MM.1S (cell line): Measurements from ENCODE around the gene KIF20B.

ENCODE experiments used
- DNase-seq: peaks from one replicate; pipeline ENCODE4 v3.0.0-alpha.2; 2015
- H2AFZ ChIP-seq: fragments of 300-600 bp; sonication (generic); 2 replicates; pipeline ENCODE4 v1.6.0; 2016; ENCODE audit warnings: antibody characterized with exemption, low read length
- H3F3A ChIP-seq: fragments of 300-600 bp; sonication (generic); 2 replicates; pipeline ENCODE4 v1.6.1; 2016; ENCODE audit warnings: mild to moderate bottlenecking, antibody characterized with exemption, low read length, moderate library complexity, mixed read lengths; ENCODE audit not compliant: insufficient read depth
- H3K27ac ChIP-seq: fragments of 300-600 bp; sonication (generic); 2 replicates; pipeline ENCODE4 v1.5.1; 2016; ENCODE audit warnings: mild to moderate bottlenecking, low read length
- H3K27me3 ChIP-seq: fragments of 300-600 bp; sonication (generic); replicated peaks from 2 replicates; pipeline ENCODE4 v1.6.0; 2016; ENCODE audit warnings: low read length; ENCODE audit not compliant: insufficient read depth
- H3K36me3 ChIP-seq: fragments of 300-600 bp; sonication (generic); replicated peaks from 2 replicates; pipeline ENCODE4 v1.6.1; 2016; ENCODE audit warnings: mild to moderate bottlenecking, low read length, mixed read lengths; ENCODE audit not compliant: insufficient read depth
- H3K4me1 ChIP-seq: fragments of 300-600 bp; sonication (generic); 2 replicates; pipeline ENCODE4 v1.6.1; 2016; ENCODE audit warnings: low read length, mixed read lengths
- H3K4me2 ChIP-seq: fragments of 300-600 bp; sonication (generic); 2 replicates; pipeline ENCODE4 v1.6.0; 2016; ENCODE audit warnings: low read depth, low read length
- H3K4me3 ChIP-seq: fragments of 300-600 bp; sonication (generic); 2 replicates; pipeline ENCODE4 v1.5.1; 2016; ENCODE audit warnings: low read length, mixed read lengths
- H3K79me2 ChIP-seq: fragments of 300-600 bp; sonication (generic); 2 replicates; pipeline ENCODE4 v1.6.1; 2016; ENCODE audit warnings: mixed run types, low read length, mixed read lengths
- H3K9ac ChIP-seq: fragments of 300-600 bp; sonication (generic); 2 replicates; pipeline ENCODE4 v1.6.1; 2016; ENCODE audit warnings: low read length, mixed read lengths
- H3K9me2 ChIP-seq: fragments of 300-600 bp; sonication (generic); replicated peaks from 2 replicates; pipeline ENCODE4 v1.6.1; 2016; ENCODE audit warnings: mild to moderate bottlenecking, low read length, mixed read lengths; ENCODE audit not compliant: insufficient read depth
- H3K9me3 ChIP-seq: fragments of 300-600 bp; sonication (generic); replicated peaks from 2 replicates; pipeline ENCODE4 v1.6.1; 2016; ENCODE audit warnings: mild to moderate bottlenecking, low read length, mixed read lengths; ENCODE audit not compliant: insufficient read depth
- H4K20me1 ChIP-seq: fragments of 300-600 bp; sonication (generic); 2 replicates; pipeline ENCODE4 v1.6.1; 2016; ENCODE audit warnings: mild to moderate bottlenecking, low read length, moderate library complexity, mixed read lengths; ENCODE audit not compliant: insufficient read depth
- EZH2 ChIP-seq: fragments of 300-600 bp; sonication (generic); optimal IDR thresholded peaks from 2 replicates; pipeline ENCODE3; 2017; ENCODE audit warnings: low read depth, mild to moderate bottlenecking, antibody characterized with exemption, low read length, mixed read lengths
- EZH2phosphoT487 ChIP-seq: fragments of 300-600 bp; sonication (generic); IDR thresholded peaks from 2 replicates; pipeline ENCODE4 v1.6.1; 2018; ENCODE audit warnings: antibody characterized with exemption, low read length
- TF ChIP-seq, protein P1 (sequence below): fragments of 300-600 bp; sonication (generic); IDR thresholded peaks from 2 replicates; pipeline ENCODE4 v1.5.1; 2016; ENCODE audit warnings: antibody characterized with exemption, low read length, mixed read lengths

The KIF20B gene

DNA sequence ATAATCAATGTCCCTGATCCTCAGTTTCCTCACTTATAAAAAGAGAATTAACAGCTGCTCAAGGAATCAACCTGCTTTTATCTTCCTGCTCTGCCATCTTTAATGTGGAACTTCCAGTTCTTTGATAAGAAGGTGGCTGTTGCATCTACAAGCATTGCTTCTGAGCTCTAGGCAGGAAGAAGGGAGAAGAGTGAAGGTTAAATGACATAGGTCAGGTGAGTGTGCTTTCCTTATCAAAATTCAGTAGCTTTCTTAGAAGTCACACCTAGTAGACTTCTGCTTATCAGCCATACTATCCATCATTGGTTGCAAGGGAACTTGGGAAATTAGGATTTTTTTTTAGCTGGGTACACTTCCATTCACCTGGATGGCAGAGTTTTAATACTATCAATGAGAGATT is 24.0 kb upstream of the KIF20B start:
- Histone ChIP-seq H3K9me2 (no peaks in the 10 kb centered on the region), H3K9me3 (no peaks in the 10 kb centered on the region), H3K4me2 (no peak overlapping the region), H3K4me3 (no peak overlapping the region), H3K27ac (no peak overlapping the region), H3K79me2 (no peaks in the 10 kb centered on the region), H3F3A (no peaks in the 10 kb centered on the region), H3K9ac (no peak overlapping the region), H4K20me1 (no peaks in the 10 kb centered on the region), H3K27me3 (no peaks in the 10 kb centered on the region), H2AFZ (no peak overlapping the region), H3K4me1 (no peaks in the 10 kb centered on the region), H3K36me3 (no peaks in the 10 kb centered on the region)
- no peak for TF ChIP-seq EZH2phosphoT487
- no peak for TF ChIP-seq EZH2
- TF ChIP-seq, protein P1, sequence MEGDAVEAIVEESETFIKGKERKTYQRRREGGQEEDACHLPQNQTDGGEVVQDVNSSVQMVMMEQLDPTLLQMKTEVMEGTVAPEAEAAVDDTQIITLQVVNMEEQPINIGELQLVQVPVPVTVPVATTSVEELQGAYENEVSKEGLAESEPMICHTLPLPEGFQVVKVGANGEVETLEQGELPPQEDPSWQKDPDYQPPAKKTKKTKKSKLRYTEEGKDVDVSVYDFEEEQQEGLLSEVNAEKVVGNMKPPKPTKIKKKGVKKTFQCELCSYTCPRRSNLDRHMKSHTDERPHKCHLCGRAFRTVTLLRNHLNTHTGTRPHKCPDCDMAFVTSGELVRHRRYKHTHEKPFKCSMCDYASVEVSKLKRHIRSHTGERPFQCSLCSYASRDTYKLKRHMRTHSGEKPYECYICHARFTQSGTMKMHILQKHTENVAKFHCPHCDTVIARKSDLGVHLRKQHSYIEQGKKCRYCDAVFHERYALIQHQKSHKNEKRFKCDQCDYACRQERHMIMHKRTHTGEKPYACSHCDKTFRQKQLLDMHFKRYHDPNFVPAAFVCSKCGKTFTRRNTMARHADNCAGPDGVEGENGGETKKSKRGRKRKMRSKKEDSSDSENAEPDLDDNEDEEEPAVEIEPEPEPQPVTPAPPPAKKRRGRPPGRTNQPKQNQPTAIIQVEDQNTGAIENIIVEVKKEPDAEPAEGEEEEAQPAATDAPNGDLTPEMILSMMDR, result no peak
- DNase-seq, result no peak

DNA sequence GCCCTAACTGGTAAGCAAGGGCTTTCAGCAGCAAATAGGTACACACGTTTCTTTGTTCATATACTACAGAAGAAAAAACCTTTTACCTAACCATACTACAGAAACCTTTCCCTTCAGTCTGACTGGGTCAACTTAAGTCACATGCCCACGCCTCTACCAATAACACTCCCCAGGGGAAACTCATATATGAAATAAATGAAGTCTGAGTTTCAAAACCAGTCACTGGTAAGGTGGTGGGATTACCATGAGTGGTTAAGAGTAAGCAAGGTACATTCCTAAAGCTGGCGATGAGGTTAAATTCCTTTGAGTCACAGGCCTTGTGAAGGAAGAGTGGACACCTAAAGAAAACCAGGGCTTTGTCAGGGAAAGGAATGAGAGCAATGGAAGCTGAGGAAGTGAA is 21.4 kb upstream of the KIF20B start:
- Histone ChIP-seq H3K9me2 (no peaks in the 10 kb centered on the region), H3K4me3 (no peak overlapping the region), H3K27ac (no peak overlapping the region), H3K4me1 (no peaks in the 10 kb centered on the region), H4K20me1 (no peaks in the 10 kb centered on the region), H2AFZ (no peak overlapping the region), H3K36me3 (no peaks in the 10 kb centered on the region), H3K27me3 (no peaks in the 10 kb centered on the region), H3F3A (no peaks in the 10 kb centered on the region), H3K4me2 (no peak overlapping the region), H3K9ac (no peak overlapping the region), H3K9me3 (no peaks in the 10 kb centered on the region), H3K79me2 (no peaks in the 10 kb centered on the region)
- TF ChIP-seq EZH2 (no peak), EZH2phosphoT487 (no peak)
- TF ChIP-seq, protein P1, result no peak
- no peak for DNase-seq

DNA sequence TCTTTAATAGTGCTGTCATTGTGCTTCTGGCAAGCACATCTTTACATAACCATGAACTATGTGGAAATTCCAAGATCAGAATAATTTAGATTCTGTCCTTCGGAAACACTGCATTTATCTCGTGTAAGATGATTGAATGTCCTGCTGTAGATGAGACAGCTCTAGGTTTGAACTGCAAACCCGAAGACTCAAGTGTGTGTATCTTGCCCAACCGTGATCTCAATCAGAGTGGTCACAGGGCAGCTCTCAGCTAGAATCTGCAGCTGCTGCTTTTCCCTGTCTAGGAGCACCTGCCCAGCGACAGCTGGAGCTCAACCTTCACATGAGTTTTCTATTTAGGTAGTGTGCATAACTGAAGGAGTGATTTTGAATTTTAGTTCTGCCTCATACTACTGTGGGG is 17.5 kb upstream of the KIF20B start:
- no peak overlapping the region for H3K4me2 ChIP-seq
- H3F3A ChIP-seq, result no peaks in the 10 kb centered on the region
- TF ChIP-seq EZH2 (no peak), EZH2phosphoT487 (no peak)
- TF ChIP-seq, protein P1, result no peak
- H3K79me2 ChIP-seq, result no peaks in the 10 kb centered on the region
- no peak overlapping the region for H3K4me3 ChIP-seq
- no peaks in the 10 kb centered on the region for H3K4me1 ChIP-seq
- H4K20me1 ChIP-seq, result no peaks in the 10 kb centered on the region
- H3K36me3 ChIP-seq, result no peaks in the 10 kb centered on the region
- no peak overlapping the region for H3K27ac ChIP-seq
- no peaks in the 10 kb centered on the region for H3K9me3 ChIP-seq
- H3K9ac ChIP-seq, result no peak overlapping the region
- no peak for DNase-seq
- H2AFZ ChIP-seq, result no peak overlapping the region
- no peaks in the 10 kb centered on the region for H3K27me3 ChIP-seq
- H3K9me2 ChIP-seq, result no peaks in the 10 kb centered on the region

DNA sequence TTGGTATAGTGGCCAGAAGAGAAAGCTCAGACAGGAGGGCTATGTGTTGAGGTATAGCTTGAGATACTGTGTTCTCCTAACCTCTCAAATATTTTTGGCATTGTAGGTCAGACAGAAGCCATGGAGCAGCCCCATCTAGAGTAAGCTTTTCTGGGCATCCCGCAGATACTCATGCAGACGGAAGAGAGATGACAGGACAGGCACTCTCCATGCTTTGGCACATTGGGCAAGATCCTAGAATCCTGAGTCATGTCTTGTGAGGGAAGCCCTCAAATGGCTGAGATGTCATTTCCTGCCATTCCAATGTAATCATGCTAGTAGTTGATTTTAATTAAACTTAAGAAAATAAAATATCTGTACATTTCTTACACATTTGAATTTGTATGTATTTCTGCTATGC is 16.8 kb upstream of the KIF20B start:
- H3K4me1 ChIP-seq, result no peaks in the 10 kb centered on the region
- H3K9me3 ChIP-seq, result no peaks in the 10 kb centered on the region
- no peak overlapping the region for H3K4me2 ChIP-seq
- no peaks in the 10 kb centered on the region for H3K36me3 ChIP-seq
- no peak overlapping the region for H2AFZ ChIP-seq
- no peaks in the 10 kb centered on the region for H3K79me2 ChIP-seq
- H3F3A ChIP-seq, result no peaks in the 10 kb centered on the region
- H3K27ac ChIP-seq, result no peak overlapping the region
- no peak overlapping the region for H3K4me3 ChIP-seq
- no peaks in the 10 kb centered on the region for H3K9me2 ChIP-seq
- H3K9ac ChIP-seq, result no peak overlapping the region
- TF ChIP-seq, protein P1, result no peak
- TF ChIP-seq EZH2phosphoT487 (no peak), EZH2 (no peak)
- no peaks in the 10 kb centered on the region for H4K20me1 ChIP-seq
- no peaks in the 10 kb centered on the region for H3K27me3 ChIP-seq
- no peak for DNase-seq
